Measurements from ENCODE around the gene GAS7. TPM values are rescaled to one million over a fixed set of nuclear protein-coding genes. Genes with fewer than 3 reads are reported as not detected.

Gene GAS7
- total and polyA plus RNA-seq, 2 experiments from 2014 or later = 25.8 to 27.3 TPM

DNA sequence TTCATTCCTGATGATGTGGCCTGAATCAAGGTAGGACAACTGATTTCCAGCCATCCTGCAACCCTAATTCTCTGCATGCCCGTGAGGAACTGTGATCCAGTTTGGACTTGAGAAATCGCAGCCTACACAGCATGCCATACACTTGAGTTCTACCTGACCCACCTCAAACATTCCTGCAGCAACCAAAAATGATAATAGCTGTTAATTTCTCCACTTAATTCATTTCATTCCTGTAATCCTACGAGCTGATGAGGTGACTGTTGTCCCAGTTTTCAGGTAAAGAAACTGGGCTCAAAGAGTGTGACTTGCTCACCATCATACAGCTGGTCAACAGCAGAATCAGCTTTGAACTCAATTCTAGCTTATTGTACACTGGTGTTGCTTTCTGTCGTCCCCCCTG, 2.2 kb upstream of the GAS7 start:
- Histone ChIP-seq H3K36me3 (replicated peaks; ENCODE audit: insufficient read depth, low read depth) (no peaks in the 10 kb centered on the region), H4K20me1 (ENCODE audit: insufficient read depth, poor library complexity, severe bottlenecking) (peaks cover 3% of the 10 kb centered on the region), H3K79me2 (peaks cover 27% of the 10 kb centered on the region), H3K9me3 (ENCODE audit: low read depth) (no peaks in the 10 kb centered on the region), H2AFZ (no peak overlapping the region), H3K27ac (no peak overlapping the region), H3K4me3 (no peak overlapping the region), H3K4me1 (ENCODE audit: insufficient read depth) (no peaks in the 10 kb centered on the region), H3K27me3 (peaks cover 4% of the 10 kb centered on the region), H3K9me2 (replicated peaks; ENCODE audit: insufficient read depth) (no peaks in the 10 kb centered on the region), H3K4me2 (no peak overlapping the region)
- DNase-seq (ENCODE audit: low spot score) = no peak
- TF ChIP-seq EZH2 (IDR thresholded peaks at IDR 0.05; ENCODE audit: borderline replicate concordance) = no peak
- no peak for TF ChIP-seq EZH2phosphoT487 (IDR thresholded peaks at IDR 0.05; ENCODE audit: low read depth, severe bottlenecking, unreplicated experiment)
- TF ChIP-seq, protein P1, sequence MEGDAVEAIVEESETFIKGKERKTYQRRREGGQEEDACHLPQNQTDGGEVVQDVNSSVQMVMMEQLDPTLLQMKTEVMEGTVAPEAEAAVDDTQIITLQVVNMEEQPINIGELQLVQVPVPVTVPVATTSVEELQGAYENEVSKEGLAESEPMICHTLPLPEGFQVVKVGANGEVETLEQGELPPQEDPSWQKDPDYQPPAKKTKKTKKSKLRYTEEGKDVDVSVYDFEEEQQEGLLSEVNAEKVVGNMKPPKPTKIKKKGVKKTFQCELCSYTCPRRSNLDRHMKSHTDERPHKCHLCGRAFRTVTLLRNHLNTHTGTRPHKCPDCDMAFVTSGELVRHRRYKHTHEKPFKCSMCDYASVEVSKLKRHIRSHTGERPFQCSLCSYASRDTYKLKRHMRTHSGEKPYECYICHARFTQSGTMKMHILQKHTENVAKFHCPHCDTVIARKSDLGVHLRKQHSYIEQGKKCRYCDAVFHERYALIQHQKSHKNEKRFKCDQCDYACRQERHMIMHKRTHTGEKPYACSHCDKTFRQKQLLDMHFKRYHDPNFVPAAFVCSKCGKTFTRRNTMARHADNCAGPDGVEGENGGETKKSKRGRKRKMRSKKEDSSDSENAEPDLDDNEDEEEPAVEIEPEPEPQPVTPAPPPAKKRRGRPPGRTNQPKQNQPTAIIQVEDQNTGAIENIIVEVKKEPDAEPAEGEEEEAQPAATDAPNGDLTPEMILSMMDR (IDR thresholded peaks at IDR 0.05; ENCODE audit: poor library complexity) = no peak
- 82% methylated on average over 4 of the region's 4 CpGs for WGBS (ENCODE audit: low lambda C conversion rate, missing lambda C conversion rate)

DNA sequence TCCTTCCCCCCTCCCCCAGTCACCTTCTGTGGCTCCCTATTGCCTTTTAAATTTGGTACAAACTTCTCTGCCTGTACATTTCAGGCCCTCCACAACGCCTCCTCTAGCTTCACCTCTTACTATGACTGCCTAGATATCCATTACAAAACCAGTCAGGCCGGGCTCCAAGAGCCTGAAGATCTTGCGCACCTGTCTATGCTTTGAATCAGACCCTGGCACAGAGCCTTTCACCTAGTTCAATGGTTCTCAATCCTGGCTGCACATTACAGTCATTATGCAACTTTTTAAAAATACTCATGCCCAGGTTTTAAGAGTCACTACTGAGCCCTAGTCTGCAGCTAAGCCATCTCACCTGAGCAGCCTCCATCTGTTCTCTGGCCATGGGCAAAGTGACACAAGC, 1.6 kb upstream of the GAS7 start:
- H3K36me3 ChIP-seq (replicated peaks; ENCODE audit: insufficient read depth, low read depth) = no peaks in the 10 kb centered on the region
- H3K9me3 ChIP-seq (ENCODE audit: low read depth) = no peaks in the 10 kb centered on the region
- H2AFZ ChIP-seq = no peak overlapping the region
- H3K9me2 ChIP-seq (replicated peaks; ENCODE audit: insufficient read depth) = no peaks in the 10 kb centered on the region
- peaks cover 3% of the 10 kb centered on the region for H4K20me1 ChIP-seq (ENCODE audit: insufficient read depth, poor library complexity, severe bottlenecking)
- H3K4me1 ChIP-seq (ENCODE audit: insufficient read depth) = no peaks in the 10 kb centered on the region
- no peak for DNase-seq (ENCODE audit: low spot score)
- H3K4me2 ChIP-seq = no peak overlapping the region
- no peak overlapping the region for H3K27ac ChIP-seq
- WGBS (ENCODE audit: low lambda C conversion rate, missing lambda C conversion rate) = 89% methylated on average over 3 of the region's 3 CpGs
- peaks cover 33% of the 10 kb centered on the region for H3K79me2 ChIP-seq
- no peak for TF ChIP-seq EZH2phosphoT487 (IDR thresholded peaks at IDR 0.05; ENCODE audit: low read depth, severe bottlenecking, unreplicated experiment)
- TF ChIP-seq, protein P1 (IDR thresholded peaks at IDR 0.05; ENCODE audit: poor library complexity) = no peak
- no peak for TF ChIP-seq EZH2 (IDR thresholded peaks at IDR 0.05; ENCODE audit: borderline replicate concordance)
- no peak overlapping the region for H3K4me3 ChIP-seq
- peaks cover 4% of the 10 kb centered on the region for H3K27me3 ChIP-seq

DNA sequence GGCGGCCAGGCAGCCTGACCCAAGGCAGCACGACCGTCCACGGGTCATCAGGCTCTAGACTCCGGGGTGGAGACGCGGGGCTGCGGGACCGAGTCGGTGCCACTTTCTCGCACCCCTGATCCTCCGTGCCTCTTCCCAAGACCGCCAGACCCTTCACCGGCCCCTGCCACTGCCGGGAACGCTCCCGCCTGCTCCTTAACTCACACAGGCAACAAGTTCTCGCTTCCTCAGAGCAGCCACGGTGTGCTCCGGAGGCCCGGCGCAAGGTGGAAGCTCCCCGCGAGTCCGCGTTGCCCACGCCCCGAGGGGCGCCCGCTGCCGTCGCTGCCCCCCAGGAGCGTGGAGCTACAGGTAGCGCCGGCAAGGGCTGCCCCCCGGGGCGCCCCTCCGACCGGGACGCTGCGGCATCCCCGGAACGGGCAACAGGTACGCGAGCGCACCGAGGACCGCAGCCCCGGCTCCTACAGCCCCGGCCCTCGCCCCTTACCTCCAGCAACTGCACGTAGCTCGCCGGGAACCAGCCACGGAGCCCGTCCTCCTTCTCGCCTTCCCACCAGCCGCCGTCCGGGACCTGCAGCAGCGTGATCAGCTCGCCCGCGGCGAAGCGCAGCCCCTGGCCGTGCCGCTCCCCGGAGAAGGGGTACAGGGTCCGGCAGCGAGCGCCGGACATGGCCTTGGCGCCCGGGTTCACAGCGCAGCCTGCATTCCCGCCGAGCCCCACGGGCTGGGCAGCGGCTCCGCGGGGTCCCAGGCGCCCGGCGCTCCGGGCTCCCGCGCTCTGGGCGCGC, 491 bp downstream of the GAS7 start:
- peaks cover 50% of the 10 kb centered on the region for H3K79me2 ChIP-seq
- H3K4me3 ChIP-seq = peak overlapping the region; percentile 97
- H3K36me3 ChIP-seq (replicated peaks; ENCODE audit: insufficient read depth, low read depth) = no peaks in the 10 kb centered on the region
- peak overlapping the region; percentile 95 for H3K4me2 ChIP-seq
- 2% methylated on average over 67 of the region's 90 CpGs for WGBS (ENCODE audit: low lambda C conversion rate, missing lambda C conversion rate)
- H3K9me3 ChIP-seq (ENCODE audit: low read depth) = no peaks in the 10 kb centered on the region
- H3K4me1 ChIP-seq (ENCODE audit: insufficient read depth) = no peaks in the 10 kb centered on the region
- peak; percentile 44 for DNase-seq (ENCODE audit: low spot score)
- peaks cover 4% of the 10 kb centered on the region for H3K27me3 ChIP-seq
- no peak for TF ChIP-seq EZH2phosphoT487 (IDR thresholded peaks at IDR 0.05; ENCODE audit: low read depth, severe bottlenecking, unreplicated experiment)
- TF ChIP-seq EZH2 (IDR thresholded peaks at IDR 0.05; ENCODE audit: borderline replicate concordance) = no peak
- TF ChIP-seq, protein P1 (IDR thresholded peaks at IDR 0.05; ENCODE audit: poor library complexity) = no peak
- H4K20me1 ChIP-seq (ENCODE audit: insufficient read depth, poor library complexity, severe bottlenecking) = peaks cover 3% of the 10 kb centered on the region
- no peaks in the 10 kb centered on the region for H3K9me2 ChIP-seq (replicated peaks; ENCODE audit: insufficient read depth)
- peak overlapping the region; percentile 69 for H2AFZ ChIP-seq
- peak overlapping the region; percentile 70 for H3K27ac ChIP-seq
